Neural progenitor cell (in vitro differentiated cells): ENCODE measurements around the gene TNS3.

ENCODE experiments used
- CTCF ChIP-seq: fragments of 200-600 bp; sonication (generic); IDR thresholded peaks from 2 replicates; pipeline ENCODE4 v1.5.1; 2017; ENCODE audit warnings: antibody characterized with exemption, mild to moderate bottlenecking
- EZH2phosphoT487 ChIP-seq: fragments of 200-600 bp; sonication (generic); IDR thresholded peaks from 2 replicates; pipeline ENCODE4 v1.6.1; 2017; ENCODE audit warnings: antibody characterized with exemption

- TF ChIP-seq CTCF (no peak), EZH2phosphoT487 (no peak)
Observed at GRCh38 chr7:47518827-47519226, 63.1 kb downstream of the TNS3 start.
